Pancreas (tissue), 10 donors: ENCODE measurements around the gene FUT6. TPM values are rescaled to one million over a fixed set of nuclear protein-coding genes. Genes with fewer than 3 reads are reported as not detected.
"Not testable (repeated sequence)": the region's sequence is repeated elsewhere in the genome, so short reads cannot be mapped to it uniquely, and the experiment has no call there.

Source experiments
- ATAC-seq, 4 donors: fragments of 200-7000 bp; cut with Tn5 transposase; one replicate each; pipeline versions ENCODE4 v1.8.0 to v1.9.1; 2020; ENCODE audit warnings: mild to moderate bottlenecking in 4 of 4, moderate library complexity in 4 of 4
- DNase-seq, 6 donors: peaks; one replicate each; pipeline ENCODE4 v3.0.0-alpha.2; 2020
- FAIRE-seq: peaks from 2 replicates; lab custom pipeline; 2012; peaks lifted over from hg19 to GRCh38; lab: Jason Lieb, UNC
- H3K27ac ChIP-seq, 4 donors: fragments of 200-600 bp; sonication (generic); 1 replicate in 3 of 4; 2 replicates in 1 of 4; pipeline versions ENCODE4 v1.5.0 to v1.8.0; 2020
- H3K27me3 ChIP-seq, 4 donors: fragments of 200-600 bp; one replicate each; pipeline ENCODE4 v1.8.0; 2021
- H3K36me3 ChIP-seq, 3 donors: fragments of 200-600 bp; sonication (generic) in 1 of 3; one replicate each; pipeline versions ENCODE4 v1.5.0 to v1.8.0; 2020 to 2021
- H3K4me1 ChIP-seq, 3 donors: fragments of 200-600 bp; one replicate each; pipeline ENCODE4 v1.8.0; 2021
- H3K4me3 ChIP-seq, 4 donors: fragments of 200-600 bp; sonication (generic) in 2 of 4; one replicate each; pipeline versions ENCODE4 v1.5.0 to v1.8.0; 2020 to 2021
- H3K9me3 ChIP-seq, 4 donors: fragments of 200-600 bp; one replicate each; pipeline ENCODE4 v1.8.0; 2021
- CTCF ChIP-seq, 4 donors: fragments of 200-600 bp; sonication (generic) in 3 of 4; IDR thresholded peaks; one replicate each; pipeline versions ENCODE4 v1.5.0 to v1.8.0; 2021; ENCODE audit warnings: antibody characterized with exemption in 4 of 4
- WGBS, 2 donors: extraction: QIAGEN DNeasy Blood & Tissue Kit; methylation state at CpG; one replicate each; pipeline ENCODE4 v1.1.7; 2013; 5-methylcytosine and 5-hydroxymethylcytosine counted together
- intact Hi-C, 3 donors: fragments of 100-400 bp; cut with DNase I; formaldehyde crosslinking; loops; one replicate each; pipeline versions ENCODE4 v1.11.1 to v1.14.2; 2022
- polyA plus RNA-seq, 2 donors: library from polyadenylated mRNA; stranded (reverse); fragments of 200-250 nt; gene quantifications; one replicate each; pipeline ENCODE4 v1.2.3, GENCODE V29; 2013
- total RNA-seq, 6 donors: library from RNA; stranded (reverse); fragmentation: NEBNext Ultra II Directional in 4 of 6; extraction: Animal tissue kit (Norgen Biotek cat#: 25700) in 4 of 6; gene quantifications; one replicate each; pipeline versions ENCODE4 v1.2.1 to v1.2.4, GENCODE V29; 2021 to 2023
- donor health status: healthy with polysubstance abuse.
- donor health status: DM: no; HTN: no; CAD: no; lungs with moderate emphysema.
- donor health status: DM: no; HTN: no; CAD: no.
- donor health status: control.
- donor health status: control.
- donor health status: Bipolar disorder and iron deficiency.
- donor health status: DM: yes; HTN: yes; CAD: no.
- donor health status: DM: no; HTN: no; CAD: no.
- donor health status: DM: no; HTN: no; CAD: no.
- donor health status: DM: yes; HTN: yes; CAD: no.

The FUT6 gene
- total and polyA plus RNA-seq, 8 donors: 1.9 to 8.7 (median 3.0) TPM

- no peaks in the 10 kb centered on the region for H3K27me3 ChIP-seq
- no peaks in the 10 kb centered on the region for H3K36me3 ChIP-seq
- WGBS, 2 donors: 51 to 56% methylated on average over 10 of the region's 10 CpGs
- intact Hi-C loops: no loop called here
- H3K4me1 ChIP-seq: no peaks in the 10 kb centered on the region
- FAIRE-seq (no peak), DNase-seq (peak in 3 of 6 donors; percentile 38 to 48 (median 38)), ATAC-seq (peak; percentile 59 to 88 (median 82))
- H3K27ac ChIP-seq: peak within 1 kb of the TSS; percentile 55 to 89 (median 75)
- peak within 1 kb of the TSS in 1 of 4 donors; percentile 10 for H3K4me3 ChIP-seq
- H3K9me3 ChIP-seq: no peaks in the 10 kb centered on the region
- no peak for TF ChIP-seq CTCF (IDR thresholded peaks at IDR 0.05)
Measured at GRCh38 chr19:5851302-5851701, 11.8 kb upstream of the FUT6 start, which contains the start of gene FUT3. TSS of gene FUT3 (minus strand) at chr19:5851449.

GRCh38 chr19:5850743-5851293 is 11.3 kb upstream of the FUT6 start:
- no peak for TF ChIP-seq CTCF (IDR thresholded peaks at IDR 0.05)
- no peaks in the 10 kb centered on the region for H3K4me1 ChIP-seq
- DNase-seq (peak in 4 of 6 donors; percentile 43 to 75 (median 58)), FAIRE-seq (no peak), ATAC-seq (peak; percentile 83 to 85 (median 84))
- H3K4me3 ChIP-seq: peak overlapping the region in 1 of 4 donors; percentile 10
- intact Hi-C loops: no loop called here
- WGBS, 2 donors: 6 to 19% methylated on average over 5 of the region's 5 CpGs
- H3K9me3 ChIP-seq: no peaks in the 10 kb centered on the region
- no peaks in the 10 kb centered on the region for H3K27me3 ChIP-seq
- no peaks in the 10 kb centered on the region for H3K36me3 ChIP-seq
- peak overlapping the region; percentile 55 to 89 (median 75) for H3K27ac ChIP-seq

DNA sequence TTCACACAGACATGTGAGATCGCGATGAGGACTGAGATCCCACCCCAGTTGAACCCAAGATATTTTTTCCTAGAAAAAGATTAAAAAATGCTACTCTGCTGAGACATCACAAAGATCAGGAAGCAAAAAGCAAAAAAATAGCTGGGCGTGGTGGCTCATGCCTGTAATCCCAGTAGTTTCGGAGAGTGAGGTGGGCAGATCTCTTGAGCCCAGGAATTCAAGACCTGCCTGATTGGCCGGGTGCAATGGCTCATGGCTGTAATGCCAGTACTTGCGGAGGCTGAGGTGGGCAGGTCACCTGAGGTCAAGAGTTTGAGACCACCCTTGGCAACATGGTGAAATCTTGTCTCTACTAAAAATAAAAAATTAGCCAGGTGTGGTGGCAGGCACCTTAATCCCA is 10.7 kb upstream of the FUT6 start:
- Histone ChIP-seq H3K4me3 (peak overlapping the region in 1 of 4 donors; percentile 7), H3K4me1 (no peaks in the 10 kb centered on the region), H3K36me3 (no peaks in the 10 kb centered on the region), H3K9me3 (no peaks in the 10 kb centered on the region), H3K27me3 (no peaks in the 10 kb centered on the region), H3K27ac (peak overlapping the region; percentile 41 to 89 (median 75))
- peak; percentile 31 to 48 (median 40) for ATAC-seq
- WGBS, 2 donors: 69 to 79% methylated on average over 6 of the region's 6 CpGs
- intact Hi-C loops: no loop called here
- TF ChIP-seq CTCF (IDR thresholded peaks at IDR 0.05): no peak
- no peak for FAIRE-seq
- no peak for DNase-seq

GRCh38 chr19:5848621-5849020 is 9.1 kb upstream of the FUT6 start:
- DNase-seq, FAIRE-seq, H3K9me3 ChIP-seq, H3K27me3 ChIP-seq, H3K36me3 ChIP-seq, intact Hi-C loops, H3K4me1 ChIP-seq, H3K4me3 ChIP-seq, ATAC-seq: not testable (repeated sequence)
- peak overlapping the region in 1 of 4 donors; percentile 89 for H3K27ac ChIP-seq
- WGBS, 2 donors: 55 to 67% methylated on average over 5 of the region's 5 CpGs

DNA sequence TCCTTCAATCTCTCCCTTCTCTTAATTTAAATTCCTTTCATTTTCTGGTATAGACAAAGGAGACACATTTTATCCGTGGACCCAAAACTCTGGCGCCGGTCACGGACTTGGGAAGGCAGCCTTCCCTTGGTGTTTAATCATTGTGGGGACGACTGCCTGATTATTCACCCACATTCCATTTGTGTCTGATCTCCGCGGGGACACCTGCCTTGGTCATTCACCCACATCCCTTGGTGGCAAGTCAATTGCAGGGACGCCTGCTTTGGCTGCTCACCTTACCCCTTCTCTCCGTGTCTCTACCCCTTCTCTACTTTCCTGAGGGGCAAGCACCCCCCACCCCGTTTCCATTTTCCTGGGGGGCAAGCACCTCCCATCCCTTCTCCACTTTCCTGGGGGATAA is 8.3 kb upstream of the FUT6 start:
- H3K4me3 ChIP-seq, ATAC-seq, H3K27me3 ChIP-seq, DNase-seq, H3K36me3 ChIP-seq, intact Hi-C loops, H3K9me3 ChIP-seq, FAIRE-seq, H3K4me1 ChIP-seq, H3K27ac ChIP-seq: not testable (repeated sequence)
- 48 to 50% methylated on average over 10 of the region's 10 CpGs for WGBS, 2 donors
